Raji (cell line): ENCODE measurements around the gene HOXD8.

Experiments
- POLR2A ChIP-seq: IDR thresholded peaks from 2 replicates; pipeline ENCODE4 v1.6.1; 2011; ENCODE audit warnings: low read depth, low read length, control low read depth; ENCODE audit not compliant: insufficient read depth

HOXD8 gene

GRCh38 chr2:176149481-176149938 lies 20.0 kb downstream of the HOXD8 start:
- TF ChIP-seq POLR2A = no peak

- no peak for TF ChIP-seq POLR2A
These were observed 20.6 kb downstream of the HOXD8 start for GRCh38 chr2:176149939-176150583.

DNA sequence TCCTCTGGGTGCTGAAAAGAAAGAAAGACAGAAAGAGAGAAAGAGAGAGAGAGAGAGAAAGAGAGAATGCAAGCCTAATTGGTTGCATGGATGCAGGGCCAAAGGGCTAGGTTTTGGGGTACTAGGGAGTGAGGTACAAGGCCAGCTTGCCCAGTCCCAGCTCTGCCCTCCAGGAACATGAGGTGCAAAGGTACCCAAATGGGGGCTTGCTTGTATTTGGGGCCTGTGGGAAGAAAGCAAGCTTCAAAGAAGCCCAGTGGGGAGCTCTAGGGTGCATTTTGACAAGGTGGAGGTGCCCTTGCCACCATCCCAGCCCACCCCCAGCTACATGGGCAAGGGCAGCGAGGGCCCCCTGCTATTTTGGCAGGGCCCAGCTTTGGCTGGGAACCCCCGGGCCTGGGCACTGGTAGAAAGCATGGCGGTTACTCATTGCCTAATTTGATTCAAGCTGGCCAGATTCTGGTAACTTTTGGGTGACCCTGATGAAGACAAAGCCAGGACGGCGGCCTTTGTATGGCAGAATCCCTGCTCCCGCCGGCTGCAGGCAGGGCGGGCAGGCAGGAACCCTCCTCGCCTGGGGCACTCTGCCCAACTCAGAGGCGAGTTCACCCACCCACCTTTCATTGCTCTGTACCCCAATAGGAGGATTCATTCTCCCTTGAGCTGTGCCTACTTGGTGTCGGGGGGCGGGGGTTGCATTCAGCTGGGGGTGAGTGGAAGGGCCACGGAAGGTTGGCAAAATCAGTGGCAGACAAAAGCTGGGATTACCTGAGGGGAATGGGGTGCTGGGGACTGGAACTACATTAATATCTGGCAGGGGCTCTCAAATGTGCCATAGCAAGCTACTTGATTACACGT lies 21.3 kb downstream of the HOXD8 start:
- no peak for TF ChIP-seq POLR2A

- no peak for TF ChIP-seq POLR2A
These were observed 22.2 kb downstream of the HOXD8 start, which contains the start of gene HOXD4 for GRCh38 chr2:176151442-176152287. TSS of gene HOXD4 (plus strand) at chr2:176151550. CDS start at chr2:176151634, 84 bp downstream.

- TF ChIP-seq POLR2A = no peak
These were observed 23.1 kb downstream of the HOXD8 start for GRCh38 chr2:176152350-176153181.

DNA sequence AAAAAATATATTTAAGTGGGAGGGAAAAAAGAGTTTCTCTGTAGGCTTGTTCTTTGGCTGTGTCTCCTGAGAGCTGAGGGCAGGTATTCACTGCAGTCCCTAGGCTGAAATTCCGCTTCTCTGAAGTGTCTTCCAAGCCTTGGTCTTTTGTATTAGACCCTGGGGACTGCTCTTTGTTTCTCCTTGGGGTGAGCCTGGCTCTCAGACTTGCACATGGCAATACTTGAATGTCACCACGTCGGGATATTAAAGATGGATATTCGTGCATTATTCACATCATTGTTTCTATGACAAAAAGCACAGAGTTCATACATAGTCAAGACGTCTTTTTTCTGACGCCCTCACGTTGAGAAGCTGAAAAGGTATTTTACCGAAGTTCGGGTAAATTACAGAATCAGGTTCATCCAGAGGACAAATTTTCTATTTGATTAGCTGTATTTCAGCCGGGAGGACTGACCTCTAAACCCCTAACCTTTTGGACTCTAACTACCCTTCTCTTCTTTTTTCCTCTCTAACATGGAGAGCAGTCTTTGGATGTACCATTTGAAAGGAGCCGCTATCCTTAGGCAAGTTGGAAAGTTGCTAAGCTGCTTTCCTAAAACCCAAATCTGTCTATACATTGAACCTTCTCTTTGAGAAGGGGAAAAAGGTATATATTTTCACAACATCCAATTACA lies 25.2 kb downstream of the HOXD8 start:
- no peak for TF ChIP-seq POLR2A

DNA sequence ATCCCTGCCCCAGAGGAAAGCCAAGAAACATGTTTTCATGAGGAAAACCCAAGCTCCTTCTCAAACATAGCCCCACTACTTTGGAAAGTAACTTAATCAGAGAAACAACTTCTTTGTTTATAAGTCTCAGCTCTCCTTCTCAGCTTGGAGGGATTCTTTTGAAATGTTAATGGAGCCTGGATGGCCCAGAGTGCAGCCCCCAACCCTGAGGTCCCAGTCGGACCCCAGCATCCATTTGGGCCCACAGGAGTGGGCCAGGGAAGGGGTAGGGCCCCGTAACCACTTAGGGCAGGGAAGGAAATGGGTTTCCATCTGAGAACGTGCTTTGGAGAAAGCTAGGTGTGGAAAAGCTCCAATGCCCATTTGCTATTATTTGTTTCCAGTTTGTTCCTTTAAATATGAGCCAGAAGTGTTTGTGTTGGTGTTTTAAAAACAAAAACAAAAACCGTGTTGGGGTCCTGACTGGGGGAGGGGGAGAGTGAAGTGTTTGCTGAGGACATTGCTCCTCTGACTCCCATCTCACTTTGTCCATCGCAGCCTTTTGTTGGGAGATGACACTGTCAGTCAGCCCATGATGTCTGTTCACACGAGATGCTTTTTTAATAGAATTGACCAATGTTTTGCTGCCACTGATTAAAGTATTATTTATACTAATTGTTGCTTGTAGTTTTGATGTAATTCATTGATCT lies 26.0 kb downstream of the HOXD8 start:
- TF ChIP-seq POLR2A = no peak

DNA sequence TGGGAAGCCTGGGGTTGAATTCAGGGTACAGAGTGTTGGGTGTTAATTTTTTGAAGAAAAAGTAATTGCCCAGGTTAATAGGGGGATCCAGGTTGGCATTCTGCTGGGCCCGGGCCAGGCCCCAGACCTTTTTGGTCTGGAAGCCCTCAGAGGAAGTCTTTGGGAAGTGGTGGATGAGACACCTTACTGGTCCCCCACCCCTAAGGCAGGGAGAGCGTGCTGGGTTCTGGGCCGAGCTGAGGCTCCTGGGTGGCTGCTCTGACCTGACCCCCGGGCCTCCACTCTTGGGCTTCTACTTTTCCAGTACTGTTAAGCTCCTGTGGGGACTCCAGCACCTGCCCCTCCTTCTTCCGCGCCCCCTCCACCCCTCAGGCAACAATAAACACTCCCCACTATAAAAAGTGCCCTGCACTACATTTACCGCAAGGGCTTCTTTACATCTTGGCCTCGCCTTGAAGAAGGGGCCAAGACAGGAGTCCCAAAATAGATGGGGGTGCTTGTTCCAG lies 26.8 kb downstream of the HOXD8 start:
- no peak for TF ChIP-seq POLR2A

GRCh38 chr2:176156807-176157498 lies 27.4 kb downstream of the HOXD8 start, which contains the start of gene HOXD3:
TSS of gene HOXD3 (plus strand) at chr2:176157307. CDS start at chr2:176169115, 11,808 bp downstream.
- TF ChIP-seq POLR2A = no peak

GRCh38 chr2:176157499-176158185 lies 28.1 kb downstream of the HOXD8 start:
- no peak for TF ChIP-seq POLR2A

DNA sequence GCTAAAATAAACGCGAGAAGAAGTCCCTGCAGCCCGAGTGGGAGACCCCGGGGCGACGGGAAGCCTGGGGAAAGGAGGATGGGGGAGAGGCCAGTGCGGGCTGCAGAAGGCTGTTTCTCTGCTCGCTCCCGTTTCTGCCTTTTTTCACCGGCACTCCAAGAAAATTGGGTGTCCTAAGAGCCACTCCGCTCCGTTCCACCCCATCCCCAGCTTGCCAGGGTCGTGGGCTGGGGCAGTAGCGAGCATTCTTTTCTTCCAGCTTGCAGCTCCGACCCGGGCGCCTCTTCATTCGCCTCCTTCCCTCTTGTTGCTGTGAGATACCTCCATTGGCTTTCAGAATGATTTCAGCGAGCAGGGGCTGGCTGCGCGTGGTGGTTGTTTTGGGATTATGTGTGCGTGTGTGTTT lies 28.7 kb downstream of the HOXD8 start:
- no peak for TF ChIP-seq POLR2A
